22Rv1 (cell line): ENCODE data around the gene SPAG7.

Experiments used
- CTCF ChIP-seq: fragments of 450-650 bp; IDR thresholded peaks from 2 replicates; pipeline ENCODE4 v1.5.1; 2017; ENCODE audit warnings: mild to moderate bottlenecking
- ZFX ChIP-seq: fragments of 450-650 bp; IDR thresholded peaks from 2 replicates; pipeline ENCODE4 v1.6.1; 2017; ENCODE audit warnings: antibody characterized with exemption, borderline replicate concordance

DNA sequence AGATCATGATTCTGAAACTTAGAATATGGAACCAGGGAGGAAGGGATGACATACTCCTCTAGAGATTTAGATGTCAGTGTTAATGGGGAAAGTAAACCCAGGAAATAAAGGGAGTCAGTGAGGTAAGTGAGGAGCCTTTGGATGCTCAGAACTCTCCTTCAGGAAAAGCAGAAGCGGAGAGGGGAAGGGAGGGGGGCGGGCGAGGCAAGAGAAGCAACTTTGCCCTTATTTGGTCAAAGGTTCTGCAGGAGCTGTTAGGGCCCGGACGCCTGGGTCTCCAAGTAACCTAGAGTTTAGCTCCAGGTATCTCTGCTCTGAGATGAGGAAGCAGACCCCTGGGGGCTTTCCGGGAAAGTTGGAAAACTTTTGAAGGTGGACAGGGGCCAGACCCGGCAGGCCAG is 20.6 kb downstream of the SPAG7 start:
- TF ChIP-seq CTCF (no peak), ZFX (no peak)
